SK-N-SH (cell line): ENCODE results near the gene STAT5B. TPM values are rescaled to one million over a fixed set of nuclear protein-coding genes. Genes with fewer than 3 reads are reported as not detected.

ENCODE experiments used
- CTCF ChIA-PET: fragments of 300-600, 350-600 bp; formaldehyde crosslinking; extraction: SDS; loops from one replicate; lab custom pipeline; 2021; lab: Yijun Ruan, JAX
- POLR2A ChIA-PET: fragments of 350-600 bp; sonication (Branson Sonifier 250); formaldehyde crosslinking; extraction: SDS; loops from one replicate; lab custom pipeline; 2020; ENCODE audit warnings: antibody characterized with exemption, inconsistent platforms; lab: Yijun Ruan, JAX
- DNase-seq: peaks from one replicate; pipeline ENCODE4 v3.0.0; 2012
- H2AFZ ChIP-seq: fragments of 200-600 bp; sonication (generic); 2 replicates; pipeline ENCODE4 v1.8.1; 2016; ENCODE audit warnings: antibody characterized with exemption, mild to moderate bottlenecking, low read depth
- H3F3A ChIP-seq: fragments of 200-600 bp; sonication (generic); replicated peaks from 2 replicates; pipeline ENCODE3; 2016; ENCODE audit warnings: antibody characterized with exemption, mild to moderate bottlenecking; ENCODE audit not compliant: insufficient read depth
- H3K27ac ChIP-seq, 2 experiments: fragments of 200-500 bp in 1 of 2; fragments of 200-600 bp in 1 of 2; sonication (Bioruptor generic) in 1 of 2; sonication (generic), shearing (Covaris generic) in 1 of 2; 2 replicates each; pipeline versions ENCODE4 v1.5.1 to v1.6.1; 2014 to 2016; ENCODE audit warnings: low read depth in 2 of 2, inconsistent platforms in 1 of 2, low read length in 1 of 2, mild to moderate bottlenecking in 1 of 2, mixed read lengths in 1 of 2
- H3K27me3 ChIP-seq: fragments of 200-600 bp; sonication (generic), shearing (Covaris generic); 2 replicates; pipeline ENCODE4 v1.6.1; 2016; ENCODE audit warnings: mixed run types; ENCODE audit not compliant: insufficient read depth
- H3K36me3 ChIP-seq, 2 experiments: fragments of 200-500 bp in 1 of 2; fragments of 200-600 bp in 1 of 2; sonication (Bioruptor generic) in 1 of 2; sonication (generic) in 1 of 2; replicated peaks in 1 of 2; 2 replicates each; pipeline versions ENCODE3 to v1.5.1; 2014 to 2016; ENCODE audit warnings: low read length in 1 of 2, mild to moderate bottlenecking in 1 of 2; ENCODE audit not compliant: insufficient read depth in 2 of 2, control insufficient read depth in 1 of 2
- H3K4me1 ChIP-seq, 2 experiments: fragments of 200-500 bp in 1 of 2; fragments of 200-600 bp in 1 of 2; sonication (Bioruptor generic) in 1 of 2; sonication (generic), shearing (Covaris generic) in 1 of 2; 2 replicates each; pipeline versions ENCODE4 v1.5.1 to v1.6.1; 2014 to 2016; ENCODE audit warnings: low read depth in 1 of 2, low read length in 1 of 2, mixed run types in 1 of 2; ENCODE audit not compliant: insufficient read depth in 2 of 2, control insufficient read depth in 1 of 2
- H3K4me2 ChIP-seq: fragments of 200-600 bp; sonication (generic), shearing (Covaris generic); 2 replicates; pipeline ENCODE4 v1.6.1; 2017; ENCODE audit warnings: mixed run types
- H3K4me3 ChIP-seq, 2 experiments: fragments of 200-500 bp in 1 of 2; fragments of 200-600 bp in 1 of 2; sonication (Bioruptor generic) in 1 of 2; sonication (generic), shearing (Covaris generic) in 1 of 2; 2 replicates each; pipeline versions ENCODE4 v1.5.1 to v1.8.1; 2014 to 2016; ENCODE audit warnings: low read depth in 2 of 2, inconsistent platforms in 1 of 2, low read length in 1 of 2, mild to moderate bottlenecking in 1 of 2, mixed read lengths in 1 of 2, moderate library complexity in 1 of 2
- H3K79me2 ChIP-seq: fragments of 200-600 bp; sonication (generic); 2 replicates; pipeline ENCODE4 v1.8.1; 2017; ENCODE audit warnings: mild to moderate bottlenecking; ENCODE audit not compliant: insufficient read depth
- H3K9ac ChIP-seq: fragments of 200-600 bp; sonication (generic); 2 replicates; pipeline ENCODE4 v1.6.1; 2017; ENCODE audit warnings: mixed run types
- H3K9me2 ChIP-seq: fragments of 200-600 bp; sonication (generic); 2 replicates; pipeline ENCODE4 v1.6.1; 2017; ENCODE audit warnings: mixed run types
- H3K9me3 ChIP-seq: fragments of 200-600 bp; sonication (generic); 2 replicates; pipeline ENCODE4 v1.6.1; 2017; ENCODE audit warnings: mixed run types, mild to moderate bottlenecking, moderate library complexity
- H4K20me1 ChIP-seq: fragments of 200-600 bp; sonication (generic); 2 replicates; pipeline ENCODE4 v1.6.1; 2017; ENCODE audit warnings: mild to moderate bottlenecking, mixed run types; ENCODE audit not compliant: insufficient read depth
- ELF1 ChIP-seq: IDR thresholded peaks from 2 replicates; pipeline ENCODE4 v1.4.0; 2012
- EP300 ChIP-seq, 2 experiments: IDR thresholded peaks; 2 replicates each; pipeline versions ENCODE4 v1.4.0 to v1.6.1; 2012; ENCODE audit warnings: borderline replicate concordance in 1 of 2, low read depth in 1 of 2, low read length in 1 of 2
- FOXJ3 ChIP-seq: sonication (generic); formaldehyde crosslinking; IDR thresholded peaks from 2 replicates; pipeline ENCODE4 v1.5.1; 2020; ENCODE audit warnings: mild to moderate bottlenecking, missing genetic modification reagents
- FOXM1 ChIP-seq: IDR thresholded peaks from 2 replicates; pipeline ENCODE4 v1.4.0; 2012; ENCODE audit warnings: low read depth, mild to moderate bottlenecking
- GATA2 ChIP-seq: sonication (generic); formaldehyde crosslinking; IDR thresholded peaks from 2 replicates; pipeline ENCODE4 v1.5.0; 2020; ENCODE audit warnings: mild to moderate bottlenecking, missing genetic modification reagents
- NRF1 ChIP-seq: IDR thresholded peaks from 2 replicates; pipeline ENCODE4 v1.6.1; 2012; ENCODE audit warnings: low read depth, mild to moderate bottlenecking, low read length
- RCOR1 ChIP-seq: fragments of 150-350 bp; IDR thresholded peaks from 2 replicates; pipeline ENCODE4 v1.6.1; 2017; ENCODE audit warnings: antibody characterized with exemption, low read length
- REST ChIP-seq: IDR thresholded peaks from 2 replicates; pipeline ENCODE4 v1.6.1; 2012; ENCODE audit warnings: mild to moderate bottlenecking, low read depth, low read length, moderate library complexity
- SIN3A ChIP-seq: IDR thresholded peaks from 2 replicates; pipeline ENCODE4 v1.6.1; 2012; ENCODE audit warnings: low read depth, mild to moderate bottlenecking, low read length, moderate library complexity, borderline replicate concordance
- SMC3 ChIP-seq: IDR thresholded peaks from 2 replicates; pipeline ENCODE4 v1.6.1; 2012; ENCODE audit warnings: low read depth, low read length, improper control_type of control experiment
- TCF12 ChIP-seq: IDR thresholded peaks from 2 replicates; pipeline ENCODE4 v1.4.0; 2012
- TEAD4 ChIP-seq: IDR thresholded peaks from 2 replicates; pipeline ENCODE4 v1.4.0; 2012; ENCODE audit warnings: mild to moderate bottlenecking, borderline replicate concordance; ENCODE audit not compliant: insufficient read depth
- ZBTB33 ChIP-seq: IDR thresholded peaks from 2 replicates; pipeline ENCODE4 v1.4.0; 2012; ENCODE audit warnings: low read depth, borderline replicate concordance
- WGBS: methylation state at CpG from one replicate; pipeline ENCODE4 v1.1.6; 2017; ENCODE audit warnings: low lambda C conversion rate; 5-methylcytosine and 5-hydroxymethylcytosine counted together
- polyA plus RNA-seq, 3 experiments: library from polyadenylated mRNA; depleted of rRNA; stranded (reverse); fragments of >200 nt; gene quantifications; 2 replicates each; pipeline ENCODE4 v1.2.3, GENCODE V29; 2012

STAT5B gene
- polyA plus RNA-seq, 1 of the 3 experiments (the other 2 are of a cell fraction), result 23.6 TPM

- Histone ChIP-seq H3K36me3 (no peaks in the 10 kb centered on the region), H3F3A (peaks cover 6% of the 10 kb centered on the region), H3K4me3 (no peak overlapping the region), H3K9ac (no peak overlapping the region), H4K20me1 (peaks cover 38% of the 10 kb centered on the region), H3K4me2 (no peak overlapping the region), H2AFZ (no peak overlapping the region), H3K79me2 (peaks cover 85% of the 10 kb centered on the region), H3K27ac (no peak overlapping the region), H3K4me1 (peaks cover 10 to 12% of the 10 kb centered on the region in 2 experiments), H3K27me3 (no peaks in the 10 kb centered on the region), H3K9me2 (no peaks in the 10 kb centered on the region), H3K9me3 (no peaks in the 10 kb centered on the region)
- CTCF ChIA-PET, result interaction anchor here (0.8 to 1.8 kb wide), 5 partner anchors 18 to 51 kb away, joined by 3 to 8 read pairs (median 5); partner anchors contain the start of gene STAT5A
- POLR2A ChIA-PET, result no interaction called here
- no peak for TF ChIP-seq ZBTB33
- TF ChIP-seq REST, result no peak
- no peak for TF ChIP-seq EP300 (IDR thresholded peaks at IDR 0.05; ENCODE audit: borderline replicate concordance in 1 of 2, low read depth in 1 of 2, low read length in 1 of 2)
- TF ChIP-seq TCF12, result no peak
- TF ChIP-seq FOXM1, result no peak
- TF ChIP-seq RCOR1, result no peak
- TF ChIP-seq NRF1, result no peak
- no peak for TF ChIP-seq SMC3
- TF ChIP-seq ELF1, result no peak
- no peak for TF ChIP-seq SIN3A
- TF ChIP-seq TEAD4, result no peak
- no peak for TF ChIP-seq GATA2
- no peak for TF ChIP-seq FOXJ3 (CRISPR knock-in tag)
- 88% methylated on average over 3 of the region's 3 CpGs for WGBS
- DNase-seq, result no peak
Observed at GRCh38 chr17:42271006-42271778, 5.0 kb downstream of the STAT5B start.
